ENCODE data around the gene ITGAV.

The ITGAV gene

DNA sequence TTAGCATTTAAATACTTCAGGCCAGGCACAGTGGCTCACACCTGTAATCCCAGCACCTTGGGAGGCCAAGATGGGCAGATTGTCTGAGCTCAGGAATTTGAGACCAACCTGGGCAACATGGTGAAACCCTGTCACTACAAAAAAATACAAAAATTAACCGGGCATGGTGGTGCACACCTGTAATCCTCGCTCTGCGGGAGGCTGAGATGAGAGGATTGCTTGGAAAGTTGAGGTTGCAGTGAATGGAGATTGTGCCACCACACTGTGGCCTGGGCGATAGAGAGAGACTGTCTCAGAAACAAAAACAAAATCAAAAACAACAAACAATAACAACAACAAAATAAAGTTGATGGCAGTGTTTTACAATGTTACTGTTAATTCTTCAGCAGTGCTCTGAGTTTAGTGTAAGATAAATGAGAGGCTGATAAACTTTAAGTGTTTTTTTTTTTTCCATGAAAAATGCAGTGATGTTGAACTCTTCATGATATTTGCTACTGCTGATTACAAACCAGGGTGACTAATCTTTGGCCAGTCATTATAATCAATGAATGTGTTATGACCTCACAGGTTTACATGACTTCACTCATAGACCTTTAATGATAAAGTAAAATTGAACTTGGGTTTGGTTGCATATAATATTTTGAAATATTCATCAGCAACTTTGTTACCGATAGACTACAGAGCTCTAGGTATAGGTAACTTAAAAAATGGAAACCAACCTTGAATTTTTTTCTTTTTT is 2.5 kb downstream of the ITGAV start:
- TF ChIP-seq CREB1 (IDR thresholded peaks at IDR 0.05; ENCODE audit: low read depth): no peak
- TF ChIP-seq TCF12 (IDR thresholded peaks at IDR 0.05; ENCODE audit: low read depth): no peak
- no peak for TF ChIP-seq EGR1 (IDR thresholded peaks at IDR 0.05)
- TF ChIP-seq, protein P1, sequence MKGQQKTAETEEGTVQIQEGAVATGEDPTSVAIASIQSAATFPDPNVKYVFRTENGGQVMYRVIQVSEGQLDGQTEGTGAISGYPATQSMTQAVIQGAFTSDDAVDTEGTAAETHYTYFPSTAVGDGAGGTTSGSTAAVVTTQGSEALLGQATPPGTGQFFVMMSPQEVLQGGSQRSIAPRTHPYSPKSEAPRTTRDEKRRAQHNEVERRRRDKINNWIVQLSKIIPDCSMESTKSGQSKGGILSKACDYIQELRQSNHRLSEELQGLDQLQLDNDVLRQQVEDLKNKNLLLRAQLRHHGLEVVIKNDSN (IDR thresholded peaks at IDR 0.05): no peak
- no peak for TF ChIP-seq FOXM1 (IDR thresholded peaks at IDR 0.05; ENCODE audit: borderline replicate concordance, low read depth)
- TF ChIP-seq, protein P2, sequence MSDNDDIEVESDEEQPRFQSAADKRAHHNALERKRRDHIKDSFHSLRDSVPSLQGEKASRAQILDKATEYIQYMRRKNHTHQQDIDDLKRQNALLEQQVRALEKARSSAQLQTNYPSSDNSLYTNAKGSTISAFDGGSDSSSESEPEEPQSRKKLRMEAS (IDR thresholded peaks at IDR 0.05): no peak
- TF ChIP-seq YY1 (IDR thresholded peaks at IDR 0.05; ENCODE audit: low read depth): no peak
- TF ChIP-seq ZBTB7A (IDR thresholded peaks at IDR 0.05; ENCODE audit: low read depth): no peak
- TF ChIP-seq TAF1 (IDR thresholded peaks at IDR 0.05; ENCODE audit: low read depth): no peak
- no peak for TF ChIP-seq RAD21 (IDR thresholded peaks at IDR 0.05; ENCODE audit: low read depth)
- TF ChIP-seq, protein P3, sequence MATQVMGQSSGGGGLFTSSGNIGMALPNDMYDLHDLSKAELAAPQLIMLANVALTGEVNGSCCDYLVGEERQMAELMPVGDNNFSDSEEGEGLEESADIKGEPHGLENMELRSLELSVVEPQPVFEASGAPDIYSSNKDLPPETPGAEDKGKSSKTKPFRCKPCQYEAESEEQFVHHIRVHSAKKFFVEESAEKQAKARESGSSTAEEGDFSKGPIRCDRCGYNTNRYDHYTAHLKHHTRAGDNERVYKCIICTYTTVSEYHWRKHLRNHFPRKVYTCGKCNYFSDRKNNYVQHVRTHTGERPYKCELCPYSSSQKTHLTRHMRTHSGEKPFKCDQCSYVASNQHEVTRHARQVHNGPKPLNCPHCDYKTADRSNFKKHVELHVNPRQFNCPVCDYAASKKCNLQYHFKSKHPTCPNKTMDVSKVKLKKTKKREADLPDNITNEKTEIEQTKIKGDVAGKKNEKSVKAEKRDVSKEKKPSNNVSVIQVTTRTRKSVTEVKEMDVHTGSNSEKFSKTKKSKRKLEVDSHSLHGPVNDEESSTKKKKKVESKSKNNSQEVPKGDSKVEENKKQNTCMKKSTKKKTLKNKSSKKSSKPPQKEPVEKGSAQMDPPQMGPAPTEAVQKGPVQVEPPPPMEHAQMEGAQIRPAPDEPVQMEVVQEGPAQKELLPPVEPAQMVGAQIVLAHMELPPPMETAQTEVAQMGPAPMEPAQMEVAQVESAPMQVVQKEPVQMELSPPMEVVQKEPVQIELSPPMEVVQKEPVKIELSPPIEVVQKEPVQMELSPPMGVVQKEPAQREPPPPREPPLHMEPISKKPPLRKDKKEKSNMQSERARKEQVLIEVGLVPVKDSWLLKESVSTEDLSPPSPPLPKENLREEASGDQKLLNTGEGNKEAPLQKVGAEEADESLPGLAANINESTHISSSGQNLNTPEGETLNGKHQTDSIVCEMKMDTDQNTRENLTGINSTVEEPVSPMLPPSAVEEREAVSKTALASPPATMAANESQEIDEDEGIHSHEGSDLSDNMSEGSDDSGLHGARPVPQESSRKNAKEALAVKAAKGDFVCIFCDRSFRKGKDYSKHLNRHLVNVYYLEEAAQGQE (IDR thresholded peaks at IDR 0.05; ENCODE audit: low read depth): no peak

DNA sequence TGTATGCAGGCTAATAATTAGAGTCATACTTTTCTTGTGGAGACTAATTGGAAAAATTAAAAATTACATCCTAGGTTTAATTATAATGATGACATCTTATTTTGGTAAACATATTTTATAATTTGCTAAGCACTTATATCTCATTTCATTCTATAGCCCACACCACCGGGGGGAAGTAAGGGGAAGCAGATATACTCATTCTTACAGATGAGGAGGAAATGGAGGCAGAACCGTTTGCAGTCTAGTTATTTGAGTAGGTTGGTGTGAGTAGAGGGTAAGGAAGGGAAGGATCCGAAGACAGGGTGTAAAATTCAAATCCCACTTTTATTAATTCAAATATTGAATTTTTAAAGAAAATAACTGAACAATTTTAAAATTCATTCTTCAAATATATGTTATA is 3.7 kb downstream of the ITGAV start:
- TF ChIP-seq, protein P3 (IDR thresholded peaks at IDR 0.05; ENCODE audit: low read depth): no peak
- no peak for TF ChIP-seq TEAD4 (IDR thresholded peaks at IDR 0.05)
- no peak for TF ChIP-seq YY1 (IDR thresholded peaks at IDR 0.05; ENCODE audit: low read depth)
- no peak for TF ChIP-seq CREB1 (IDR thresholded peaks at IDR 0.05; ENCODE audit: low read depth)
- TF ChIP-seq RAD21 (IDR thresholded peaks at IDR 0.05; ENCODE audit: low read depth): no peak
- no peak for TF ChIP-seq ZBTB7A (IDR thresholded peaks at IDR 0.05; ENCODE audit: low read depth)

DNA sequence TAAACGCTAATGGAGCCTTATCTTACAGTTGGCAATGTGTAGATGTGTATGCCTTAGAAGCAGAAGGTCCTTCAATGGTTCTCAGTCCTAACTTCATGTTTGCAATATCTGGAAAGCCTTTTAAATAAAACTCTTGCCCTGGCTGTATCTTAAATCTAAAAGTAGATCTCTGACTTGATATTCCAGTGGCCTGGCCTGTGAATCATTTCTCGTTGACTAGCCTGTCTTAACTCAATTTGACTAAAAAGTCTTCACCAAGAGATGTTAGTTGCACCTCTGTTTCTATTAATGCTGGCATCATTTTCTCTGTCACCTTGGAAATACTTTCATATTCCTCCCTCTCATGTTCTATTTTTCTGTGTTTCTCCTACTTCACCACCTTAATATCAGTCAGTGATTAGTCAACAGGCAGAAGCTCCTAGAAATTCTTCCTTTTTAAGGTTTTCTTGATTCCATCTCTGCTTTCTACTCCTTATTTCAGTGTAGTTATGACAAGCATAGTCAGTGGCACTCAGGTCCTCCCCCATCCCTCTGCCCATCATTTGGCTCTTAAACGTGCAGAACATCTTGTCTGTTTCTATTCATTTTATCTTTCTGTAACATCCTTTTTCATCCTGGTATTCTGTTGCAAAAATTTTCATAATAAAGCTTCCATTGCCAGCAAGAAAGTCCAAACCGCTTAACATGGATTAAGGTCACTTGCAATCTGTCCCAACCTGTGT is 4.3 kb downstream of the ITGAV start:
- TF ChIP-seq, protein P1 (IDR thresholded peaks at IDR 0.05): no peak
- TF ChIP-seq TCF12 (IDR thresholded peaks at IDR 0.05; ENCODE audit: low read depth): no peak
- no peak for TF ChIP-seq ZBTB7A (IDR thresholded peaks at IDR 0.05; ENCODE audit: low read depth)
- TF ChIP-seq TEAD4 (IDR thresholded peaks at IDR 0.05): no peak

DNA sequence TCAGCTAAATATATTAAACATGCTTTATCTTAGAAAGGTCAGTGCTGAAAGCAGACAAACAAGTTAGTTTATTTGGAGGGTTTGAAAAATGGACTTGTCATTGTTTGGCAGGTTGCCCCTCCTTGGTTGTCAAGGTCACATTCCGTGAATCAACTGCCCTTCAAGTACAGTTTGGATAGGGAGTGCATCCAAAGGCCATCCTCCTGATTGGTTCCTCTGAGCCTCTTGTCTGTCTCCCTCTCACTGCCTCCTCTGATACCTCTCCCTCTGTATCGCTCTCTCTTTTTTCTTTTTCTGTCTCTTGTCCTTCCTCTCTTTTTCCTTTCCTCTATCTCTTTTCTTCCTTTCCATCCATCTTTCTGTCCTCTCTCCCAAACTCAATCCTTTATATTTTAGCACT is 5.4 kb downstream of the ITGAV start:
- no peak for TF ChIP-seq NFIC (IDR thresholded peaks at IDR 0.05)
- no peak for TF ChIP-seq TAF1 (IDR thresholded peaks at IDR 0.05; ENCODE audit: low read depth)
- TF ChIP-seq, protein P2 (IDR thresholded peaks at IDR 0.05): no peak
- no peak for TF ChIP-seq EP300 (IDR thresholded peaks at IDR 0.05; ENCODE audit: borderline replicate concordance)
- TF ChIP-seq EGR1 (IDR thresholded peaks at IDR 0.05): no peak
- no peak for TF ChIP-seq TCF12 (IDR thresholded peaks at IDR 0.05; ENCODE audit: low read depth)
- TF ChIP-seq CREB1 (IDR thresholded peaks at IDR 0.05; ENCODE audit: low read depth): no peak
- no peak for TF ChIP-seq ZBTB7A (IDR thresholded peaks at IDR 0.05; ENCODE audit: low read depth)
- no peak for TF ChIP-seq YY1 (IDR thresholded peaks at IDR 0.05; ENCODE audit: low read depth)
- TF ChIP-seq FOXM1 (IDR thresholded peaks at IDR 0.05; ENCODE audit: borderline replicate concordance, low read depth): no peak
- TF ChIP-seq, protein P3 (IDR thresholded peaks at IDR 0.05; ENCODE audit: low read depth): no peak

Measured in Ishikawa (cell line).